ENCODE data around the gene TPGS2.

DNA sequence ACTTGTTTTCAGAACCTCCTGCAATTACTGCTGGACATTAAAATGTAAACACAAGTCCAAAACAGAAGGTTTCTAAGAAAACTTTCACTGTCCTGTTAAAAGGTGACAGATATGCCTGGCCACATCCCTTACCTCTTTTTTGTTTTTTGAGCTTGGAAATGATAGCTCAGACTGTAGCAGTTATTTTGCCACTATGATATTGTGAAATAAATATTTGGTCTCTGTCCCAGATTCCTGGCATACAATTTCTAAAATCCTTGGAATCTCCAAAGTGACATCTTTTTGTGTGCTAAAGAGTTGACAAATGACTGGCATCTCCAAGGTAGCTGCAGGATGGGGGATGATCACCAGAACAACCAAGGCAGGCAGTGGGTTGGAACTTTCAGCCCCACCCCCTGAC is 16.8 kb downstream of the TPGS2 start:
- TF ChIP-seq, protein P1, sequence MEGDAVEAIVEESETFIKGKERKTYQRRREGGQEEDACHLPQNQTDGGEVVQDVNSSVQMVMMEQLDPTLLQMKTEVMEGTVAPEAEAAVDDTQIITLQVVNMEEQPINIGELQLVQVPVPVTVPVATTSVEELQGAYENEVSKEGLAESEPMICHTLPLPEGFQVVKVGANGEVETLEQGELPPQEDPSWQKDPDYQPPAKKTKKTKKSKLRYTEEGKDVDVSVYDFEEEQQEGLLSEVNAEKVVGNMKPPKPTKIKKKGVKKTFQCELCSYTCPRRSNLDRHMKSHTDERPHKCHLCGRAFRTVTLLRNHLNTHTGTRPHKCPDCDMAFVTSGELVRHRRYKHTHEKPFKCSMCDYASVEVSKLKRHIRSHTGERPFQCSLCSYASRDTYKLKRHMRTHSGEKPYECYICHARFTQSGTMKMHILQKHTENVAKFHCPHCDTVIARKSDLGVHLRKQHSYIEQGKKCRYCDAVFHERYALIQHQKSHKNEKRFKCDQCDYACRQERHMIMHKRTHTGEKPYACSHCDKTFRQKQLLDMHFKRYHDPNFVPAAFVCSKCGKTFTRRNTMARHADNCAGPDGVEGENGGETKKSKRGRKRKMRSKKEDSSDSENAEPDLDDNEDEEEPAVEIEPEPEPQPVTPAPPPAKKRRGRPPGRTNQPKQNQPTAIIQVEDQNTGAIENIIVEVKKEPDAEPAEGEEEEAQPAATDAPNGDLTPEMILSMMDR (IDR thresholded peaks at IDR 0.05): no peak
- no peak for TF ChIP-seq POLR2A (IDR thresholded peaks at IDR 0.05)

Measured in Peyer's patch (tissue), 4 donors.